K562 (cell line): ENCODE results near the gene ABCG2. TPM values are rescaled to one million over a fixed set of nuclear protein-coding genes. Genes with fewer than 3 reads are reported as not detected.

ENCODE experiments used
- BMI1 ChIP-seq: fragments of 150-350 bp; IDR thresholded peaks from 2 replicates; pipeline ENCODE4 v1.6.1; 2014; ENCODE audit warnings: low read length
- BRF2 ChIP-seq: IDR thresholded peaks from 3 replicates; pipeline ENCODE4 v1.6.1; 2011; ENCODE audit warnings: borderline replicate concordance, mild to moderate bottlenecking; ENCODE audit not compliant: insufficient read length, insufficient read depth
- CREB3L1 ChIP-seq: fragments of 450-650 bp; IDR thresholded peaks from 2 replicates; pipeline ENCODE4 v1.6.1; 2014; ENCODE audit warnings: low read depth, mild to moderate bottlenecking, moderate library complexity, borderline replicate concordance
- DIDO1 ChIP-seq: fragments of 450-650 bp; IDR thresholded peaks from 2 replicates; pipeline ENCODE4 v1.6.1; 2016; ENCODE audit warnings: low read depth, missing biosample characterization, missing genetic modification characterization
- GATA2 ChIP-seq: sonication (generic); formaldehyde crosslinking; IDR thresholded peaks from 2 replicates; pipeline ENCODE4 v1.4.0; 2020; ENCODE audit warnings: mild to moderate bottlenecking, missing genetic modification reagents
- ID3 ChIP-seq, 2 experiments: fragments of 250-450 bp in 1 of 2; fragments of 450-650 bp in 1 of 2; sonication (Bioruptor Pico) in 1 of 2; IDR thresholded peaks; 2 replicates each; pipeline versions ENCODE4 v1.6.1 to v1.8.0; 2016 to 2021; ENCODE audit warnings: mild to moderate bottlenecking in 2 of 2, moderate library complexity in 2 of 2, missing compliant biosample characterization in 1 of 2, missing genetic modification characterization in 1 of 2
- KAT7 ChIP-seq: sonication (generic); formaldehyde crosslinking; IDR thresholded peaks from 2 replicates; pipeline ENCODE4 v1.8.0; 2022; ENCODE audit warnings: missing genetic modification reagents, mild to moderate bottlenecking, borderline replicate concordance
- LARP7 ChIP-seq: fragments of 450-650 bp; IDR thresholded peaks from 2 replicates; pipeline ENCODE4 v1.6.1; 2016
- MLLT1 ChIP-seq, 2 experiments: fragments of 450-650 bp; IDR thresholded peaks; 2 replicates each; pipeline ENCODE4 v1.6.1; 2016
- PATZ1 ChIP-seq: fragments of 250-450 bp; sonication (Bioruptor Pico); IDR thresholded peaks from 2 replicates; pipeline ENCODE4 v1.5.0; 2020; ENCODE audit warnings: mild to moderate bottlenecking, borderline replicate concordance
- RBM15 ChIP-seq: fragments of 200-400 bp; formaldehyde crosslinking; IDR thresholded peaks from 2 replicates; pipeline ENCODE4 v1.6.1; 2018; ENCODE audit warnings: mild to moderate bottlenecking, low read length, moderate library complexity; ENCODE audit not compliant: insufficient read depth
- SMAD2 ChIP-seq: fragments of 150-350 bp; IDR thresholded peaks from 2 replicates; pipeline ENCODE4 v1.6.1; 2014; ENCODE audit warnings: low read depth, mild to moderate bottlenecking, low read length
- TEAD2 ChIP-seq: fragments of 450-650 bp; IDR thresholded peaks from 2 replicates; pipeline ENCODE4 v1.6.1; 2016; ENCODE audit warnings: missing genetic modification characterization, control low read depth, missing compliant biosample characterization
- TSC22D4 ChIP-seq: fragments of 450-650 bp; IDR thresholded peaks from 2 replicates; pipeline ENCODE4 v1.6.1; 2016; ENCODE audit warnings: missing genetic modification characterization, missing biosample characterization, control low read depth
- XRCC3 ChIP-seq: fragments of 450-650 bp; IDR thresholded peaks from 2 replicates; pipeline ENCODE4 v1.6.1; 2017; ENCODE audit warnings: mild to moderate bottlenecking, moderate library complexity
- ZBTB2 ChIP-seq: fragments of 450-650 bp; IDR thresholded peaks from 2 replicates; pipeline ENCODE4 v1.6.1; 2016; ENCODE audit warnings: antibody characterized with exemption
- ZBTB7A ChIP-seq: IDR thresholded peaks from 2 replicates; pipeline ENCODE4 v1.6.1; 2011; ENCODE audit warnings: low read depth, mild to moderate bottlenecking, low read length, moderate library complexity, borderline replicate concordance; ENCODE audit not compliant: control insufficient read depth
- ZFP36 ChIP-seq: fragments of 150-350 bp; IDR thresholded peaks from 2 replicates; pipeline ENCODE4 v1.6.1; 2018; ENCODE audit warnings: low read length, low read depth; ENCODE audit not compliant: partially characterized antibody
- ZNF134 ChIP-seq: fragments of 250-450 bp; sonication (Bioruptor Pico); conservative IDR thresholded peaks from 2 replicates; pipeline ENCODE4 v1.4.0; 2020
- polyA plus RNA-seq, 8 experiments: library from polyadenylated mRNA; depleted of rRNA in 4 of 8; stranded (reverse) in 5 of 8; unstranded in 3 of 8; fragments of >200 nt; fragmentation: Nextera tagmentation in 2 of 8; fragmentation: Illumina TruSeq in 1 of 8; extraction: Ambion mirVana in 2 of 8; extraction: Trizol in 1 of 8; gene quantifications; 2 replicates each; pipeline versions ENCODE4 v1.2.1 to v1.2.3, GENCODE V29; 2011 to 2014; ENCODE audit warnings: inconsistent platforms in 1 of 8, missing spikeins in 1 of 8
- total RNA-seq, 7 experiments: library from RNA; depleted of rRNA in 6 of 7; stranded (reverse); fragments of >200 nt in 6 of 7; fragmentation: Illumina TruSeq in 2 of 7; extraction: Trizol in 2 of 7; gene quantifications; 2 replicates each; pipeline versions ENCODE4 v1.2.1 to v1.2.3, GENCODE V29; 2011 to 2021; ENCODE audit warnings: low replicate concordance in 1 of 7

Gene ABCG2
- total and polyA plus RNA-seq, 9 of the 15 experiments (the other 6 are each of a cell fraction or from before 2014, with no cell fraction given): 0.01 to 0.36 (median 0.11) TPM; not detected in 4

GRCh38 chr4:88158489-88159228 is at the start of gene ABCG2 (continued):
- no peak for TF ChIP-seq RBM15
- TF ChIP-seq XRCC3: no peak
- TF ChIP-seq ZBTB7A: peak; percentile 29; the same call in 1 of the 2 replicates
- TF ChIP-seq PATZ1 (CRISPR knock-in tag): no peak
- TF ChIP-seq CREB3L1: 0 out of 2 replicates have a peak, but pooled peaks have one; percentile 26
- no peak for TF ChIP-seq ZNF134
- TF ChIP-seq ZFP36: no peak
- TF ChIP-seq GATA2 (CRISPR knock-in tag): no peak
- no peak for TF ChIP-seq TEAD2 (tag)
- no peak for TF ChIP-seq LARP7
- TF ChIP-seq TSC22D4 (tag): no peak
- TF ChIP-seq BRF2: no peak
- TF ChIP-seq BMI1: no peak
- no peak for TF ChIP-seq KAT7 (CRISPR knock-in tag)
- no peak for TF ChIP-seq DIDO1 (tag)
- TF ChIP-seq ZBTB2: no peak
- no peak for TF ChIP-seq MLLT1 (IDR thresholded peaks at IDR 0.05)
- TF ChIP-seq ID3 (CRISPR knock-in tag; IDR thresholded peaks at IDR 0.05): no peak
- no peak for TF ChIP-seq ID3 (tag; IDR thresholded peaks at IDR 0.05)
- no peak for TF ChIP-seq SMAD2
